K562 (cell line): Measurements from ENCODE around the gene HOXA5. TPM values are rescaled to one million over a fixed set of nuclear protein-coding genes. Genes with fewer than 3 reads are reported as not detected.

Experiments used
- ATAC-seq: fragments of 200-7000 bp; cut with Tn5 transposase; 3 replicates; pipeline ENCODE4 v1.9.1; 2020; ENCODE audit warnings: moderate library complexity
- BruUV-seq: library from RNA; stranded (reverse); fragments of 400-500 nt; replicated peaks from 2 replicates; lab custom pipeline; 2021; lab: Mats Ljungman, UMichigan
- CTCF ChIA-PET: fragments of 300-600 bp; formaldehyde crosslinking; extraction: SDS; loops from one replicate; lab custom pipeline; 2021; ENCODE audit warnings: low intra/inter-chr PET ratio; lab: Yijun Ruan, JAX
- POLR2A ChIA-PET: fragments of 300-600, 350-650 bp; sonication (Branson Sonifier 250); formaldehyde crosslinking; extraction: SDS; loops from one replicate; lab custom pipeline; 2021; ENCODE audit warnings: antibody characterized with exemption, inconsistent platforms; lab: Yijun Ruan, JAX
- DNase-seq, 4 experiments: peaks; one replicate each; pipeline versions ENCODE4 v3.0.0 to v3.0.0-alpha.2; 2011 to 2018; ENCODE audit warnings: low spot score in 3 of 4, mixed read lengths in 3 of 4; ENCODE audit errors: extremely low read depth in 1 of 4
- FAIRE-seq: peaks from 2 replicates; lab custom pipeline; 2011; peaks lifted over from hg19 to GRCh38; lab: Jason Lieb, UNC
- H2AFZ ChIP-seq: 2 replicates; pipeline ENCODE4 v1.6.0; 2011; ENCODE audit warnings: low read depth, low read length, control low read depth, inconsistent platforms
- H3K27ac ChIP-seq: fragments of 200-600 bp; 3 replicates; pipeline ENCODE4 v1.8.0; 2011; ENCODE audit warnings: low read depth, mild to moderate bottlenecking, control low read depth, inconsistent platforms, low read length, moderate library complexity, mixed read lengths; ENCODE audit errors: extremely low read depth
- H3K27me3 ChIP-seq, 2 experiments: fragments of 300-600 bp in 1 of 2; 2 replicates in 1 of 2; 3 replicates in 1 of 2; pipeline versions ENCODE4 v1.6.0 to v1.8.0; 2011; ENCODE audit warnings: inconsistent platforms in 2 of 2, low read length in 2 of 2, mild to moderate bottlenecking in 1 of 2, mixed read lengths in 1 of 2, moderate library complexity in 1 of 2; ENCODE audit not compliant: control insufficient read depth in 2 of 2, insufficient read depth in 2 of 2
- H3K36me3 ChIP-seq: fragments of 300-600 bp; 3 replicates; pipeline ENCODE4 v1.8.0; 2011; ENCODE audit warnings: mild to moderate bottlenecking, low read length, inconsistent platforms; ENCODE audit not compliant: control insufficient read depth, insufficient read depth
- H3K4me1 ChIP-seq, 2 experiments: fragments of 200-600 bp in 1 of 2; replicated peaks in 1 of 2; 2 replicates in 1 of 2; 3 replicates in 1 of 2; pipeline versions ENCODE4 v1.5.1 to v1.8.0; 2011; ENCODE audit warnings: inconsistent platforms in 2 of 2, low read length in 2 of 2, mild to moderate bottlenecking in 1 of 2, mixed read lengths in 1 of 2, moderate library complexity in 1 of 2; ENCODE audit not compliant: control insufficient read depth in 2 of 2, insufficient read depth in 2 of 2
- H3K4me2 ChIP-seq: 2 replicates; pipeline ENCODE4 v1.6.1; 2011; ENCODE audit warnings: low read length, control low read depth, inconsistent platforms, mixed read lengths; ENCODE audit not compliant: insufficient read depth
- H3K4me3 ChIP-seq: fragments of 200-600 bp; sonication (generic), shearing (Covaris generic); 2 replicates; pipeline ENCODE4 v1.5.1; 2016; ENCODE audit warnings: control low read depth, inconsistent platforms
- H3K79me2 ChIP-seq: fragments of 200-600 bp; 3 replicates; pipeline ENCODE4 v1.8.0; 2011; ENCODE audit warnings: low read length, inconsistent platforms; ENCODE audit not compliant: control insufficient read depth, insufficient read depth
- H3K9ac ChIP-seq, 2 experiments: 2 replicates each; pipeline versions ENCODE4 v1.6.0 to v1.6.1; 2011; ENCODE audit warnings: low read depth in 2 of 2, low read length in 2 of 2, control low read depth in 1 of 2, inconsistent platforms in 1 of 2, mild to moderate bottlenecking in 1 of 2, mixed read lengths in 1 of 2; ENCODE audit not compliant: insufficient read depth in 1 of 2
- H3K9me1 ChIP-seq: one replicate; pipeline ENCODE4 v1.6.0; 2011; ENCODE audit warnings: inconsistent platforms, mild to moderate bottlenecking, low read length, moderate library complexity; ENCODE audit not compliant: control insufficient read depth, insufficient read depth
- H3K9me3 ChIP-seq: replicated peaks from 2 replicates; pipeline ENCODE4 v1.5.1; 2011; ENCODE audit warnings: low read depth, low read length, inconsistent platforms; ENCODE audit not compliant: control insufficient read depth, insufficient read depth
- H4K20me1 ChIP-seq: replicated peaks from 2 replicates; pipeline ENCODE4 v1.6.1; 2011; ENCODE audit warnings: low read length, inconsistent platforms, mixed read lengths; ENCODE audit not compliant: control insufficient read depth, insufficient read depth
- CREB3L1 ChIP-seq: fragments of 450-650 bp; IDR thresholded peaks from 2 replicates; pipeline ENCODE4 v1.6.1; 2014; ENCODE audit warnings: low read depth, mild to moderate bottlenecking, moderate library complexity, borderline replicate concordance
- EGR1 ChIP-seq: fragments of 450-650 bp; conservative IDR thresholded peaks from 2 replicates; pipeline ENCODE4 v1.6.1; 2017; ENCODE audit warnings: mild to moderate bottlenecking
- ESRRA ChIP-seq: fragments of 450-650 bp; IDR thresholded peaks from 2 replicates; pipeline ENCODE4 v1.6.1; 2014; ENCODE audit warnings: low read depth, mild to moderate bottlenecking, moderate library complexity, borderline replicate concordance
- EZH2 ChIP-seq: IDR thresholded peaks from 2 replicates; pipeline ENCODE4 v1.6.1; 2012; ENCODE audit warnings: low read depth, mild to moderate bottlenecking, inconsistent platforms, low read length, borderline replicate concordance
- PURB ChIP-seq: sonication (generic); formaldehyde crosslinking; IDR thresholded peaks from 2 replicates; pipeline ENCODE4 v1.9.0; 2021; ENCODE audit warnings: low read depth, mild to moderate bottlenecking, missing genetic modification reagents
- WGBS: fragments of 100-300 bp; shearing (Covaris generic); methylation state at CpG from one replicate; pipeline ENCODE4 v1.1.6; 2016; ENCODE audit warnings: low coverage, mixed read lengths; ENCODE audit not compliant: insufficient coverage; ENCODE audit errors: missing lambda C conversion rate; 5-methylcytosine and 5-hydroxymethylcytosine counted together
- in situ Hi-C: fragments of 300-500 bp; cut with MboI; formaldehyde crosslinking; loops from 4 replicates; pipeline ENCODE4 v1.15.0; 2018; ENCODE audit warnings: inconsistent platforms, mixed read lengths
- intact Hi-C: fragments of 100-400 bp; cut with micrococcal nuclease; formaldehyde crosslinking; loops from 2 replicates; pipeline ENCODE4 v1.14.2; 2022
- polyA plus RNA-seq, 8 experiments: library from polyadenylated mRNA; depleted of rRNA in 4 of 8; stranded (reverse) in 5 of 8; unstranded in 3 of 8; fragments of >200 nt; fragmentation: Nextera tagmentation in 2 of 8; fragmentation: Illumina TruSeq in 1 of 8; extraction: Ambion mirVana in 2 of 8; extraction: Trizol in 1 of 8; gene quantifications; 2 replicates each; pipeline versions ENCODE4 v1.2.1 to v1.2.3, GENCODE V29; 2011 to 2014; ENCODE audit warnings: inconsistent platforms in 1 of 8, missing spikeins in 1 of 8
- total RNA-seq, 7 experiments: library from RNA; depleted of rRNA in 6 of 7; stranded (reverse); fragments of >200 nt in 6 of 7; fragmentation: Illumina TruSeq in 2 of 7; extraction: Trizol in 2 of 7; gene quantifications; 2 replicates each; pipeline versions ENCODE4 v1.2.1 to v1.2.3, GENCODE V29; 2011 to 2021; ENCODE audit warnings: low replicate concordance in 1 of 7

HOXA5 gene
- total and polyA plus RNA-seq, 9 of the 15 experiments (the other 6 are each of a cell fraction or from before 2014, with no cell fraction given) = 0.13 TPM; not detected in 8

GRCh38 chr7:27151341-27151930 is 8.0 kb upstream of the HOXA5 start:
- Histone ChIP-seq H3K27ac (no peak overlapping the region), H3K9me1 (no peaks in the 10 kb centered on the region), H3K4me2 (no peak overlapping the region), H3K79me2 (no peaks in the 10 kb centered on the region), H3K4me3 (no peak overlapping the region), H3K27me3 (peaks cover 49 to 93% of the 10 kb centered on the region in 2 experiments), H3K9ac (no peak overlapping the region), H3K9me3 (no peaks in the 10 kb centered on the region), H2AFZ (no peak overlapping the region), H3K4me1 (peaks cover 0 to 15% of the 10 kb centered on the region in 2 experiments; a peak in 2 of 5 replicates), H4K20me1 (no peaks in the 10 kb centered on the region), H3K36me3 (no peaks in the 10 kb centered on the region)
- FAIRE-seq (no peak), ATAC-seq (no peak), DNase-seq (no peak)
- BruUV-seq = no TSS peak
- TF ChIP-seq CREB3L1 (no peak), ESRRA (no peak), EZH2 (no peak), EGR1 (0 out of 2 replicates have a peak, but pooled peaks have one; percentile 35), PURB (CRISPR knock-in tag) (no peak)
- intact Hi-C loops = no loop called here
- in situ Hi-C loops = loop anchor here (25.0 kb wide), 3 partner anchors 639 to 1264 kb away; no protein-coding TSS in a partner anchor
- 29% methylated on average over 27 of the region's 27 CpGs for WGBS
- POLR2A ChIA-PET = interaction anchor here (1.0 kb wide), 1 partner anchor 12 kb away, joined by 5 read pairs; no protein-coding TSS in a partner anchor
- CTCF ChIA-PET = interaction anchor here (0.7 to 1.0 kb wide), 2 partner anchors 233 to 772 kb away, joined by 3 read pairs; no protein-coding TSS in a partner anchor
